HG02970 (cell line): Measurements from ENCODE around the gene CCDC74A.
"Not testable (repeated sequence)": the region's sequence is repeated elsewhere in the genome, so short reads cannot be mapped to it uniquely, and the experiment has no call there.

Source experiments
- ATAC-seq: cut with Tn5 transposase; IDR thresholded peaks from one replicate; pipeline ENCODE4 v1.9.1; 2021; ENCODE audit warnings: mild to moderate bottlenecking, moderate library complexity, moderate number of reproducible peaks; ENCODE audit not compliant: unreplicated experiment, low FRiP score

CCDC74A gene

GRCh38 chr2:131527131-131528001 is at the start of gene CCDC74A:
Gene CCDC74A (plus strand): TSS chr2:131527888. CDS start chr2:131527971, 83 bp downstream.
- peak; percentile 89 for ATAC-seq

- not testable (repeated sequence) for ATAC-seq
Observed at GRCh38 chr2:131478074-131478849, 49.4 kb upstream of the CCDC74A start.

- ATAC-seq: not testable (repeated sequence)
Observed at GRCh38 chr2:131478850-131479461, 48.7 kb upstream of the CCDC74A start.

GRCh38 chr2:131480351-131480750 is 47.3 kb upstream of the CCDC74A start:
- ATAC-seq: not testable (repeated sequence)

GRCh38 chr2:131482506-131483155 is 45.1 kb upstream of the CCDC74A start:
- not testable (repeated sequence) for ATAC-seq

- not testable (repeated sequence) for ATAC-seq
Observed at GRCh38 chr2:131483981-131484820, 43.5 kb upstream of the CCDC74A start.

GRCh38 chr2:131484906-131485460 is 42.7 kb upstream of the CCDC74A start:
- ATAC-seq: not testable (repeated sequence)

- not testable (repeated sequence) for ATAC-seq
Observed at GRCh38 chr2:131486201-131486902, 41.3 kb upstream of the CCDC74A start.

- ATAC-seq: no peak
Observed at GRCh38 chr2:131488306-131489205, 39.1 kb upstream of the CCDC74A start.

GRCh38 chr2:131490616-131491468 is 36.8 kb upstream of the CCDC74A start:
- not testable (repeated sequence) for ATAC-seq

- not testable (repeated sequence) for ATAC-seq
Observed at GRCh38 chr2:131491469-131491836, 36.2 kb upstream of the CCDC74A start.

- peak; percentile 9 for ATAC-seq
Observed at GRCh38 chr2:131492015-131492417, 35.7 kb upstream of the CCDC74A start, which contains the start of gene MZT2A. Gene MZT2A (minus strand): TSS chr2:131492397. CDS start chr2:131492376, 21 bp downstream.

- ATAC-seq: peak; percentile 80
Observed at GRCh38 chr2:131492418-131493198, 35.1 kb upstream of the CCDC74A start.

- peak; percentile 15 for ATAC-seq
Observed at GRCh38 chr2:131493199-131493968, 34.3 kb upstream of the CCDC74A start.

- ATAC-seq: not testable (repeated sequence)
Observed at GRCh38 chr2:131495506-131495905, 32.2 kb upstream of the CCDC74A start.
